Brain microvascular endothelial cell (primary cell): ENCODE measurements around the gene MYO16.

Source experiments
- DNase-seq: peaks from one replicate; pipeline ENCODE4 v3.0.0-alpha.2; 2020
- H3K27ac ChIP-seq: fragments of 250-450 bp; sonication (Bioruptor Pico); 2 replicates; pipeline ENCODE4 v1.5.1; 2020; ENCODE audit warnings: mild to moderate bottlenecking, moderate library complexity
- H3K27me3 ChIP-seq: fragments of 250-450 bp; sonication (Bioruptor Pico); replicated peaks from 2 replicates; pipeline ENCODE4 v1.5.1; 2020; ENCODE audit warnings: mild to moderate bottlenecking
- H3K36me3 ChIP-seq: fragments of 250-450 bp; sonication (Bioruptor Pico); replicated peaks from 2 replicates; pipeline ENCODE4 v1.5.1; 2020; ENCODE audit warnings: mild to moderate bottlenecking
- H3K4me3 ChIP-seq: 2 replicates; pipeline ENCODE4 v1.5.1; 2011; ENCODE audit warnings: low read depth, mild to moderate bottlenecking, control low read depth, low read length, moderate library complexity
- in situ Hi-C: cut with HindIII; loops from 2 replicates; pipeline ENCODE4 v1.10.0; 2017; ENCODE audit warnings: low sequenced_read_pairs, low pct_ligation_motif_present
- TF ChIP-seq, protein P1 (sequence below): IDR thresholded peaks from 2 replicates; pipeline ENCODE4 v1.5.1; 2011; ENCODE audit warnings: low read depth, mild to moderate bottlenecking, moderate library complexity, low read length, control low read depth, inconsistent platforms; ENCODE audit errors: missing control alignments

MYO16 gene

DNA sequence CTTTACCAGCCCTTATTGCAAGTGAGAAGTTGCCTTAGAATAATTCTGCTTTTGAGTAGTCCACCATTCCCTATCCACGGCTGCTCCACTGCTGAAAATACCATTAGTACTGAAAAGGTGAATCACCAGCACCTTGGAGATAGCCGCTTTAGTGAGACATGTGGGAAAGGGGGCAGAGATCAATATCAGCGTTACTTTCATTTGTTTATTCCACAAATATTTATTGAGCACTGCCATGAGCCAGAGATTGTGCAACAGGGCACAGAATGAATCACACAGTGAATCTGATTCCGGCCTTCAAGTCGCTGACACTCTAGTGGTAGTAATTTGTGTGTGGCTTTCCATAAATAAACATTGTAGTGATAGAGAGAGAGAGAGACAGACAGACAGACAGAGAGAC, 31.5 kb upstream of the MYO16 start:
- TF ChIP-seq, protein P1, sequence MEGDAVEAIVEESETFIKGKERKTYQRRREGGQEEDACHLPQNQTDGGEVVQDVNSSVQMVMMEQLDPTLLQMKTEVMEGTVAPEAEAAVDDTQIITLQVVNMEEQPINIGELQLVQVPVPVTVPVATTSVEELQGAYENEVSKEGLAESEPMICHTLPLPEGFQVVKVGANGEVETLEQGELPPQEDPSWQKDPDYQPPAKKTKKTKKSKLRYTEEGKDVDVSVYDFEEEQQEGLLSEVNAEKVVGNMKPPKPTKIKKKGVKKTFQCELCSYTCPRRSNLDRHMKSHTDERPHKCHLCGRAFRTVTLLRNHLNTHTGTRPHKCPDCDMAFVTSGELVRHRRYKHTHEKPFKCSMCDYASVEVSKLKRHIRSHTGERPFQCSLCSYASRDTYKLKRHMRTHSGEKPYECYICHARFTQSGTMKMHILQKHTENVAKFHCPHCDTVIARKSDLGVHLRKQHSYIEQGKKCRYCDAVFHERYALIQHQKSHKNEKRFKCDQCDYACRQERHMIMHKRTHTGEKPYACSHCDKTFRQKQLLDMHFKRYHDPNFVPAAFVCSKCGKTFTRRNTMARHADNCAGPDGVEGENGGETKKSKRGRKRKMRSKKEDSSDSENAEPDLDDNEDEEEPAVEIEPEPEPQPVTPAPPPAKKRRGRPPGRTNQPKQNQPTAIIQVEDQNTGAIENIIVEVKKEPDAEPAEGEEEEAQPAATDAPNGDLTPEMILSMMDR = no peak
- DNase-seq = peak; percentile 11
- Histone ChIP-seq H3K4me3 (no peak overlapping the region), H3K27me3 (no peaks in the 10 kb centered on the region), H3K27ac (no peak overlapping the region), H3K36me3 (no peaks in the 10 kb centered on the region)
- in situ Hi-C loops = no loop called here

DNA sequence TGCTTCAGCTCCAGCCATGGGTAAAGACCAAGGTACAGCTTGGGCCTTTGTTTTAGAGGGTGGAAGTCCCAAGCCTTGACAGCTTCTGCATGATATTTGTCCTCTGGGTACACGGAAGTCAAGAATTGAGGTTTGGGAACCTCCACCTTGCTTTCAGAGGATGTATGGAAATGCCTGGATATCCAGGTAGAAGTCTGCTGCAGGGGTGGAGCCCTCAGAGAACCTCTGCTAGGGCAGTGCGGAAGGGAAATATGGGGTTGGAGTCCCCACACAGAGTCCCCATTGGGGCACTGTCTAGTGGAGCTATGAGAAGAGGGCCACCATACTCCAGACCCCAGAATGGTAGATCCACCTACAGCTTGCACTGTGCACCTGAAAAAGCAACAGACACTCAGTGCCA, 23.0 kb upstream of the MYO16 start:
- Histone ChIP-seq H3K27ac (no peak overlapping the region), H3K27me3 (no peaks in the 10 kb centered on the region), H3K4me3 (no peak overlapping the region), H3K36me3 (no peaks in the 10 kb centered on the region)
- TF ChIP-seq, protein P1 = no peak
- in situ Hi-C loops = no loop called here
- DNase-seq = no peak

DNA sequence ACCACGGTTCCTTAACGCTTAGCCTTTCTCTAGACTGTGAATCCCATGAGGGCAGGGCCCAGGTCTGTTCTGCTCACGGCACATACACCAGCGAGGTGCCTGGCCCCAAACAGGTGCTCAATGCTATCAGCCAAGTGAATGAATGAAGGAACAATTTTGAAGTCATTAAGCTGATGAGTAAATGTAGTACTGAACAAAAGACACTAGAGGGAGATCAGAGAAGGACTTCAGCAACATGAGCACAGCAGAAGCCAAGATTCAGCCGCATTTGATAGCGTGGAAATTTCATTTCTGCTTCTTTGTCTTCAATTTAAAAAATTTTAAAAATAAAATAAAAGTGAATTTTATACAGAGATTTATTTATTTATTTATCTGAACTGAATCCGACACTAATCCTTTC, 20.1 kb upstream of the MYO16 start:
- TF ChIP-seq, protein P1 = peak; percentile 65
- Histone ChIP-seq H3K4me3 (no peak overlapping the region), H3K27me3 (no peaks in the 10 kb centered on the region), H3K27ac (no peak overlapping the region), H3K36me3 (no peaks in the 10 kb centered on the region)
- in situ Hi-C loops = no loop called here
- DNase-seq = no peak

DNA sequence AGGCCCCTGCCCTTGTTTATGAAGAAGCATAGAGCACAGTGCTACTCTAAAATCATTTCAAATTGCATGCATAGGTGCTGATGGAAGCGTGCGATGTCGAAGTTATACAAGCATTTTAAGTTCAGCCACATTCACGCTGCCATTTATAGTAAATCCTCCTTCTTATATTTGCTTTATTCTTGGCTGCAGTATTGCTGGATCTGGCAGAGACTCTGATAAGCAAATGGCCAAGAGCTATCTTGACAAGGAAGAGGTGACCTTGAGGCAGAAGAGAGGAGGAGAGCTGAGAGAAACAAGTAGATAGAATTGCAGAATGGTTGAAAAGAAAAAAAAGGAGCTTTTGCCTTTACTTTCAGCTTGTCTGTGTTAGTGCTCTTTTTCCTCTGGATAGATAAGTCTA, 18.9 kb upstream of the MYO16 start:
- Histone ChIP-seq H3K36me3 (no peaks in the 10 kb centered on the region), H3K4me3 (no peak overlapping the region), H3K27me3 (no peaks in the 10 kb centered on the region), H3K27ac (no peak overlapping the region)
- in situ Hi-C loops = no loop called here
- TF ChIP-seq, protein P1 = no peak
- no peak for DNase-seq

DNA sequence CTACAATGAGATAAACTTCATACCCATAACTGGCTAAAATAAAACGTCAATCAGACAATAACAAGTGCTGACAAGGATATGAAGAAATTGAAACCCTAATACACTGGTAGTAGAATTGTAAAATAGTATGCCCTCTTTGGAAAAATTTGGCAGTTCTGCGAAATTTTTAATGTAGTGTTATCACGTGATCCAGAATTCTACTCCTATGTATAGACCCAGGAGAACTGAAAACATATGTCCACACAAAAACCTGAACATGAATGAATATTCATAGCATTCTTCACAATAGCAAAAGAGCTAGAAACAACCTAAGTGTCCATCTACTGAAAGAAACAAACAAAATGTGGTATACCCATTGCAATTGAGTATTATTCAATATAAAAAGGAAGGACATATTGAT, 14.2 kb upstream of the MYO16 start:
- Histone ChIP-seq H3K27ac (no peak overlapping the region), H3K27me3 (no peaks in the 10 kb centered on the region), H3K36me3 (no peaks in the 10 kb centered on the region), H3K4me3 (no peak overlapping the region)
- DNase-seq = no peak
- in situ Hi-C loops = no loop called here
- TF ChIP-seq, protein P1 = no peak

DNA sequence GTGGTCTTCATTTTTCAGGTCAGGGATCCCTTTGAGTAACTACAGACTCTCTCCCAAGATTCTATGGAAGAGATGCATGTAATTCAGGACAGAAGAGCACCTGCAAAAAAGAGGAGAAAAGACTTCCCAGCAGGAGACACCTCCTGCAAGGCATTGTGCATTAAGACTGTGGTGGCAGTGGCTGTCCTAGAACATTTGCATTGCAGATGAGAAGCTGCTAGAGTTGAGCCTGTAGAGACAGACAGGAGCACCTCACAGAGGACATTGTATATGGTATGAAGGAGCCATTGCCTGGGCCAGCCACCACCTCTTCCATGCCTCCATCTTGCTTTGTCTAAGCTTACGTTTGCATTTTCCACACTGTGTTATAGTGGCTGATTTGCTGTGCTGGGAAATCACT, 11.2 kb upstream of the MYO16 start:
- H3K36me3 ChIP-seq = no peaks in the 10 kb centered on the region
- no peaks in the 10 kb centered on the region for H3K27me3 ChIP-seq
- no peak overlapping the region for H3K27ac ChIP-seq
- TF ChIP-seq, protein P1 = no peak
- in situ Hi-C loops = no loop called here
- no peak for DNase-seq
- H3K4me3 ChIP-seq = no peak overlapping the region
